GM19395 (cell line): Measurements from ENCODE around the gene ZFP64.
A peak's percentile ranks its signal among the peaks of the same experiment; 100 is the strongest.
"Not testable (repeated sequence)": the region's sequence is repeated elsewhere in the genome, so short reads cannot be mapped to it uniquely, and the experiment has no call there.

ENCODE experiments used
- ATAC-seq: cut with Tn5 transposase; IDR thresholded peaks from one replicate; pipeline ENCODE4 v1.9.1; 2021; ENCODE audit warnings: mild to moderate bottlenecking, moderate library complexity; ENCODE audit not compliant: unreplicated experiment

Gene ZFP64

GRCh38 chr20:52166150-52166549 lies 25.4 kb downstream of the ZFP64 start:
- no peak for ATAC-seq

GRCh38 chr20:52160621-52161204 lies 30.9 kb downstream of the ZFP64 start:
- ATAC-seq: no peak

- no peak for ATAC-seq
Measured at GRCh38 chr20:52160049-52160570, 31.5 kb downstream of the ZFP64 start.

- no peak for ATAC-seq
Measured at GRCh38 chr20:52154575-52154974, 37.0 kb downstream of the ZFP64 start.

GRCh38 chr20:52153896-52154295 lies 37.7 kb downstream of the ZFP64 start:
- ATAC-seq: no peak

GRCh38 chr20:52152921-52153320 lies 38.7 kb downstream of the ZFP64 start:
- ATAC-seq: no peak

GRCh38 chr20:52152416-52152815 lies 39.2 kb downstream of the ZFP64 start:
- ATAC-seq: no peak

GRCh38 chr20:52150440-52151258 lies 40.9 kb downstream of the ZFP64 start:
- peak; percentile 65 for ATAC-seq

- ATAC-seq: no peak
Measured at GRCh38 chr20:52145587-52145986, 46.0 kb downstream of the ZFP64 start.

- ATAC-seq: no peak
Measured at GRCh38 chr20:52143277-52143676, 48.3 kb downstream of the ZFP64 start.

- ATAC-seq: no peak
Measured at GRCh38 chr20:52142757-52143156, 48.8 kb downstream of the ZFP64 start.

- ATAC-seq: no peak
Measured at GRCh38 chr20:52139986-52140385, 51.6 kb downstream of the ZFP64 start.

- ATAC-seq: no peak
Measured at GRCh38 chr20:52137850-52138249, 53.7 kb downstream of the ZFP64 start.

GRCh38 chr20:52133714-52134113 lies 57.9 kb downstream of the ZFP64 start:
- not testable (repeated sequence) for ATAC-seq

GRCh38 chr20:52132337-52132736 lies 59.2 kb downstream of the ZFP64 start:
- ATAC-seq: no peak

- ATAC-seq: no peak
Measured at GRCh38 chr20:52131048-52131643, 60.4 kb downstream of the ZFP64 start.

- no peak for ATAC-seq
Measured at GRCh38 chr20:52130406-52130805, 61.2 kb downstream of the ZFP64 start.

- no peak for ATAC-seq
Measured at GRCh38 chr20:52129611-52130010, 62.0 kb downstream of the ZFP64 start.

- ATAC-seq: no peak
Measured at GRCh38 chr20:52127309-52127708, 64.3 kb downstream of the ZFP64 start.

GRCh38 chr20:52124821-52125220 lies 66.8 kb downstream of the ZFP64 start:
- no peak for ATAC-seq

GRCh38 chr20:52118696-52119095 lies 72.9 kb downstream of the ZFP64 start:
- ATAC-seq: no peak
